OCI-LY1 (cell line): ENCODE measurements around the gene MYCBP2.

Experiments used
- EZH2 ChIP-seq: fragments of 200-600 bp; sonication (generic), shearing (Covaris generic); IDR thresholded peaks from 2 replicates; pipeline ENCODE4 v1.8.0; 2017; ENCODE audit warnings: borderline replicate concordance, mixed run types, mild to moderate bottlenecking, antibody characterized with exemption, low read length, moderate library complexity, mixed read lengths
- TF ChIP-seq, protein P1 (sequence below): fragments of 200-600 bp; sonication (generic), shearing (Covaris generic); IDR thresholded peaks from 2 replicates; pipeline ENCODE4 v1.5.1; 2017; ENCODE audit warnings: mild to moderate bottlenecking, antibody characterized with exemption, low read length, moderate library complexity, mixed read lengths

DNA sequence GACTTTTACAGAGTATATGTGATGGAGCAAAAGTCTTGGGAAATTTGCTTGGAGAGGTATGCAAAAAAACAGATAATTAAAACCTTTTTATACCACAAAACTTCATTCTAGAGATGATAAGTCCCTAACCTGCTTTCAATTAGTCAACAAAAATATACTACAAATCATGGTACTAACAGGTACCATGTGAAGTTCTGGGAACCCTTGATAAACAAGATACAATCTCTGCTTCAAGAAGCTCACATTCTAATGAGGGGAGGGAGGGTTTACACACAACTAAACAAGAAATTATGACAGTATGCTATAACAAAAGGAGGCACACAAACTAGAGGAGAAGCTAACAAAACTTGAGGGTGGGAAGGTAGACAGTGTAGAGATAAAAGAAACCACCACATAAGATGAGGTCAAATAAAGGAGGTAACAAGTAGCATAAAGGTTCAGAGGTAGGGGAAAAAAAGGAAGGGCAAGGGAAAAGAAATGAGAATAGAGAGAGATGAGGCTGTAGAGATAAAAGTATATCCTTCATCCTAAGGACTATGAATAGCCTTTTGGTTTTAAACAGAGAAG is 91.4 kb downstream of the MYCBP2 start:
- TF ChIP-seq, protein P1, sequence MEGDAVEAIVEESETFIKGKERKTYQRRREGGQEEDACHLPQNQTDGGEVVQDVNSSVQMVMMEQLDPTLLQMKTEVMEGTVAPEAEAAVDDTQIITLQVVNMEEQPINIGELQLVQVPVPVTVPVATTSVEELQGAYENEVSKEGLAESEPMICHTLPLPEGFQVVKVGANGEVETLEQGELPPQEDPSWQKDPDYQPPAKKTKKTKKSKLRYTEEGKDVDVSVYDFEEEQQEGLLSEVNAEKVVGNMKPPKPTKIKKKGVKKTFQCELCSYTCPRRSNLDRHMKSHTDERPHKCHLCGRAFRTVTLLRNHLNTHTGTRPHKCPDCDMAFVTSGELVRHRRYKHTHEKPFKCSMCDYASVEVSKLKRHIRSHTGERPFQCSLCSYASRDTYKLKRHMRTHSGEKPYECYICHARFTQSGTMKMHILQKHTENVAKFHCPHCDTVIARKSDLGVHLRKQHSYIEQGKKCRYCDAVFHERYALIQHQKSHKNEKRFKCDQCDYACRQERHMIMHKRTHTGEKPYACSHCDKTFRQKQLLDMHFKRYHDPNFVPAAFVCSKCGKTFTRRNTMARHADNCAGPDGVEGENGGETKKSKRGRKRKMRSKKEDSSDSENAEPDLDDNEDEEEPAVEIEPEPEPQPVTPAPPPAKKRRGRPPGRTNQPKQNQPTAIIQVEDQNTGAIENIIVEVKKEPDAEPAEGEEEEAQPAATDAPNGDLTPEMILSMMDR = no peak
- TF ChIP-seq EZH2 = no peak
